Measurements from ENCODE around the gene COL10A1.

COL10A1 gene

DNA sequence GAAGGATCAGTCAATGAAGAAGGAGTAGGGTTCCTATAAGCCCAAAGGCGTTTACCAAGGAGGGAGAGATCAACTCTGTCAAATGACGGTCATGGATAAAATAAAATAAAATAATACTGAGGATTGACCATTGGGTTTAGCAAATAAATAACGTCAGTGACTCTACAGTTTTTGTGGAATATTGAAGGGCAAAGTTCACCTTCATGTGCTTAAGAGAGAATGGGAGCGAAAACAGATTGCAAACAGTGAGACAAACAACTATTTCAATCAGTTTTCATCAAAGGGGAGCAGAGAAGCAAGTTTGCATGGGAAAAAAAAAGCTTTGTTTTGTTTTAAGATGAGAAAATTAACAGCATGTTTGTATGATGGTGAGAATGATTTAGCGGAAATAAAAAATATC is 42.9 kb downstream of the COL10A1 start:
- no peak overlapping the region for H3K27ac Mint-ChIP-seq

DNA sequence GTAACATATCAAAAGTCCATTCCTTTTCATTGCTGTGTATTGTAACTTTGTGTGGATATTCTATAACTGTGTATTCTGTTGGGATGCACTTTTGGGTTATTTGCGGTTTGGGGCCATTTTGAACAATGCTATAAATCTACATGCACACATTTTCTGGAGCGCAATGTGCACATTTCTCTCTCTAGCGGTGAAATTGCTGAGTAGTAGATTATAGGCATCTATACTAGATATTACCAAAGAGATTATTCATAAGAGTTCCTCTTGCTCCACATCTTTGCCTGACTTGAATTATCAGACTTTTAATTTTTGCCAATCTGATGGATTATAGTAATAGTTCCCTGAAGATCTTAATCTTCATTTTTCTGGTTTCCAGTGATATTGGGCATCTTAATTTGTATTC is 47.0 kb downstream of the COL10A1 start:
- Mint-ChIP-seq H3K4me3 (no peak overlapping the region), H3K9me3 (no peaks in the 10 kb centered on the region), H3K4me1 (ENCODE audit: low read depth) (no peaks in the 10 kb centered on the region)

More for the DNA sequence above, 42.9 kb downstream of the COL10A1 start:
- H3K36me3 Mint-ChIP-seq (ENCODE audit: low read depth), result no peaks in the 10 kb centered on the region
- peaks cover 14% of the 10 kb centered on the region for H3K27me3 Mint-ChIP-seq (ENCODE audit: low read depth)
- no peaks in the 10 kb centered on the region for H3K4me1 Mint-ChIP-seq (ENCODE audit: low read depth)
- H3K9me3 Mint-ChIP-seq, result no peaks in the 10 kb centered on the region
- no peak overlapping the region for H3K4me3 Mint-ChIP-seq

DNA sequence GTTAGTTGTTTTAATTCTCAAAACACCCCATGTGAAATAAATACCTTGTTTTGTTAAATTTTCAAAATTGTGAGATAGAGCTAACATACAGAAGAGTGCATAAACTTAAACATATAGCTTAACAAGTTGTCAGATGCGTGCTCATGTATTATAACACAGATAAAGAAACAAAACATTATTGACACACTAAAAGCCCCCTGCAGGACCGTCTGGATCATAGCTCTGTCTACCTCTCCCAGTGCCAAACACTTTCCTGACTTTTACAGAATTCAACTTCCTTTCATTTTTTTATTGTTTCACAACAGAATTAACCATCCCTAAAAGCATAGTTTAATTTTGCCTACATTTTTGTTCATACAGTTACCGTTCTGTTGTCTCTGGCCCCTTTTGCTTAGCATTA is 47.4 kb downstream of the COL10A1 start:
- peaks cover 11% of the 10 kb centered on the region for H3K27me3 Mint-ChIP-seq (ENCODE audit: low read depth)
- H3K27ac Mint-ChIP-seq, result no peak overlapping the region

More for the DNA sequence above, 47.0 kb downstream of the COL10A1 start:
- H3K27me3 Mint-ChIP-seq (ENCODE audit: low read depth), result peaks cover 11% of the 10 kb centered on the region
- H3K27ac Mint-ChIP-seq, result no peak overlapping the region
- H3K36me3 Mint-ChIP-seq (ENCODE audit: low read depth), result no peaks in the 10 kb centered on the region

DNA sequence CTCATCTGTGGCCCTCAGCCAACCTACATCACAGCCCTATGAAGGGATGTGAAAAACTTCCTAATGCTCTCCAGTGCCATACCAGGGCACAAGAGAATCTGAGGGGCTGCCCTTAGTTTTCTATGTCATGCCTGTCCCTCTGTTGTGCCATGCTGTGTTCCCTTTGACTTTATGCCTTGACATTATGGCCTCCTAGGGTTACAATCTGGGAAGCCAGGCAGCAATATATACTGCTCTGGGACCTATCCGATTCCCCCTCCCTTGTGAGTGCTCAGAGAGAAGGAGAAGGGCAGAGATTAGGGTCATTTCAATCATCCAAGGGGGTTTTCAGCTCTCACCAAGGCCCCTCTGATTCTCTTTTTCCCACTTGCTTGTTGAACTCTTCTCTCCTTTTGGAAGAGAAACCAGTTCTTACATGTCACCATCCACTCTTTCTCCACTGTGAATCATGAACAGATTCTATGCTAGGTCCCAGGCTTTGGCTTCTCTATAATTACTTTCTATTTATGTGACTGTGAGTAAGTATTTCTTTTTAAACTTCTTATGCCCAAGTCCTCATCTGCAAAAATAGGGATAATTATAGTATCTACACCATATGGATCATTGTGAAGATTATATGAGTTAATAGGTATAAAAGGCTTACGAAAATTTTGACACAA is 51.1 kb downstream of the COL10A1 start:
- Mint-ChIP-seq H3K4me1 (ENCODE audit: low read depth) (no peaks in the 10 kb centered on the region), H3K4me3 (no peak overlapping the region), H3K36me3 (ENCODE audit: low read depth) (no peaks in the 10 kb centered on the region), H3K27me3 (ENCODE audit: low read depth) (no peaks in the 10 kb centered on the region), H3K27ac (no peak overlapping the region), H3K9me3 (no peaks in the 10 kb centered on the region)

More for the DNA sequence above, 47.4 kb downstream of the COL10A1 start:
- Mint-ChIP-seq H3K9me3 (no peaks in the 10 kb centered on the region), H3K4me3 (no peak overlapping the region), H3K36me3 (ENCODE audit: low read depth) (no peaks in the 10 kb centered on the region), H3K4me1 (ENCODE audit: low read depth) (no peaks in the 10 kb centered on the region)

GRCh38 chr6:116073765-116074440 is 52.0 kb downstream of the COL10A1 start:
- Mint-ChIP-seq H3K9me3 (no peaks in the 10 kb centered on the region), H3K36me3 (ENCODE audit: low read depth) (no peaks in the 10 kb centered on the region), H3K27me3 (ENCODE audit: low read depth) (no peaks in the 10 kb centered on the region), H3K4me1 (ENCODE audit: low read depth) (no peaks in the 10 kb centered on the region), H3K27ac (no peak overlapping the region), H3K4me3 (no peak overlapping the region)

DNA sequence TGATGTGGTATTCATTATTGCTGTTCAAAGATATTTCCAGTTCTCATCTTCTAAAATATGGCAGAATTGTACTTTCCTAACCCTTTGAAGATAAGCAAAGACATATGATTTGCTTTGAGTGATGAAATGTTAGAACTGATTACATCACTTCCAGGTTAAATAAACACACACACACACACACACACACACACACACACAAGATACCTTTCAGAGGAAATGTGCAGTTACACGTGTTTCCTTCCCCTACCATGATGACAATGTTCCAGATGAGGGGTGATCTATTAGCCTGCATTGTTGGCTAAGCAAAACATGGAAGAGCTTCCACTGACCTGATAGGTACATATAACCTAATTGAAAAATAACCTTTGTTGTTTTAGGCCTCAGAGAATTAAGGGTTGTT is 53.6 kb downstream of the COL10A1 start:
- Mint-ChIP-seq H3K4me3 (no peak overlapping the region), H3K9me3 (no peaks in the 10 kb centered on the region), H3K36me3 (ENCODE audit: low read depth) (no peaks in the 10 kb centered on the region), H3K27me3 (ENCODE audit: low read depth) (no peaks in the 10 kb centered on the region), H3K27ac (no peak overlapping the region), H3K4me1 (ENCODE audit: low read depth) (no peaks in the 10 kb centered on the region)

GRCh38 chr6:116070616-116071389 is 55.1 kb downstream of the COL10A1 start:
- Mint-ChIP-seq H3K9me3 (no peaks in the 10 kb centered on the region), H3K27ac (no peak overlapping the region), H3K4me3 (no peak overlapping the region), H3K4me1 (ENCODE audit: low read depth) (no peaks in the 10 kb centered on the region), H3K36me3 (ENCODE audit: low read depth) (no peaks in the 10 kb centered on the region), H3K27me3 (ENCODE audit: low read depth) (no peaks in the 10 kb centered on the region)

GRCh38 chr6:116070101-116070500 is 55.8 kb downstream of the COL10A1 start:
- Mint-ChIP-seq H3K4me3 (no peak overlapping the region), H3K27me3 (ENCODE audit: low read depth) (no peaks in the 10 kb centered on the region), H3K9me3 (no peaks in the 10 kb centered on the region), H3K36me3 (ENCODE audit: low read depth) (no peaks in the 10 kb centered on the region), H3K4me1 (ENCODE audit: low read depth) (no peaks in the 10 kb centered on the region), H3K27ac (no peak overlapping the region)

Data from T-helper 1 cell treated with Interleukin-12 subunit alpha and Interleukin-12 subunit beta and Interleukin-4 antibody, amounts not matched to agents 30 μg/mL and 1 μg/mL, for 36 hours (primary cell).